ENCODE results near the gene MAEA. TPM values are rescaled to one million over a fixed set of nuclear protein-coding genes. Genes with fewer than 3 reads are reported as not detected.
"Not testable (repeated sequence)": the region's sequence is repeated elsewhere in the genome, so short reads cannot be mapped to it uniquely, and the experiment has no call there.

The MAEA gene
- total RNA-seq, 2 donors from 2014 or later = 41.9 to 59.3 TPM

GRCh38 chr4:1325681-1326635, 36.3 kb downstream of the MAEA start:
- intact Hi-C loops (cut with DNase I) = no loop called here
- ATAC-seq (no peak), DNase-seq (peak; percentile 18)

- DNase-seq (peak; percentile 22), ATAC-seq (no peak)
- intact Hi-C loops (cut with DNase I) = no loop called here
Measured at GRCh38 chr4:1326751-1327525, 37.2 kb downstream of the MAEA start.

- intact Hi-C loops (cut with DNase I) = no loop called here
- ATAC-seq (no peak), DNase-seq (no peak)
Measured at GRCh38 chr4:1327526-1328266, 38.0 kb downstream of the MAEA start.

- ATAC-seq (no peak), DNase-seq (no peak)
- intact Hi-C loops (cut with DNase I) = no loop called here
Measured at GRCh38 chr4:1328267-1329155, 38.8 kb downstream of the MAEA start.

- DNase-seq (no peak), ATAC-seq (no peak)
- intact Hi-C loops (cut with DNase I) = no loop called here
Measured at GRCh38 chr4:1329408-1330371, 40.0 kb downstream of the MAEA start.

- intact Hi-C loops (cut with DNase I) = no loop called here
Measured at GRCh38 chr4:1330761-1331590, 41.3 kb downstream of the MAEA start.

GRCh38 chr4:1331591-1332353, 42.1 kb downstream of the MAEA start:
- DNase-seq = no peak
- ATAC-seq = no peak
- intact Hi-C loops (cut with DNase I) = no loop called here

More at GRCh38 chr4:1330761-1331590, 41.3 kb downstream of the MAEA start:
- DNase-seq (no peak), ATAC-seq (no peak)

GRCh38 chr4:1332686-1333085, 43.0 kb downstream of the MAEA start:
- intact Hi-C loops (cut with DNase I) = no loop called here
- no peak for DNase-seq
- no peak for ATAC-seq

- ATAC-seq (peak in 1 of 2 donors; percentile 22), DNase-seq (no peak)
- intact Hi-C loops (cut with DNase I) = no loop called here
Measured at GRCh38 chr4:1333256-1333655, 43.6 kb downstream of the MAEA start.

GRCh38 chr4:1333851-1334578, 44.3 kb downstream of the MAEA start:
- DNase-seq; intact Hi-C loops (cut with DNase I): not testable (repeated sequence)
- ATAC-seq = peak in 1 of 2 donors; percentile 8

GRCh38 chr4:1334579-1334895, 44.8 kb downstream of the MAEA start:
- DNase-seq (no peak), ATAC-seq (no peak)
- intact Hi-C loops (cut with DNase I) = no loop called here

GRCh38 chr4:1335193-1335883, 45.6 kb downstream of the MAEA start:
- ATAC-seq; intact Hi-C loops (cut with DNase I); DNase-seq: not testable (repeated sequence)

GRCh38 chr4:1336088-1336491, 46.4 kb downstream of the MAEA start:
- no peak for DNase-seq
- intact Hi-C loops (cut with DNase I) = no loop called here
- ATAC-seq = no peak

- peak in 1 of 2 donors; percentile 6 for ATAC-seq
- DNase-seq = no peak
- intact Hi-C loops (cut with DNase I) = no loop called here
Measured at GRCh38 chr4:1337376-1337831, 47.7 kb downstream of the MAEA start.

Data from left cardiac atrium (tissue), 4 donors.